Measurements from ENCODE around the gene WNT2.

WNT2 gene

GRCh38 chr7:117273325-117273724, 49.5 kb downstream of the WNT2 start:
- Histone ChIP-seq H3K9ac (ENCODE audit: low read length) (no peak overlapping the region), H3K4me1 (ENCODE audit: control insufficient read depth, insufficient read depth, low read length) (no peaks in the 10 kb centered on the region), H3K9me3 (ENCODE audit: control insufficient read depth, low read length) (no peaks in the 10 kb centered on the region)

GRCh38 chr7:117272017-117272759, 50.7 kb downstream of the WNT2 start:
- H3K36me3 ChIP-seq (ENCODE audit: control insufficient read depth, insufficient read depth, low read length) = no peaks in the 10 kb centered on the region
- H3K9ac ChIP-seq (ENCODE audit: low read length) = no peak overlapping the region
- H3K27me3 ChIP-seq (ENCODE audit: control insufficient read depth, insufficient read depth, low read length) = no peaks in the 10 kb centered on the region
- H3K4me3 ChIP-seq (ENCODE audit: low read length) = no peak overlapping the region
- no peaks in the 10 kb centered on the region for H3K4me1 ChIP-seq (ENCODE audit: control insufficient read depth, insufficient read depth, low read length)
- no peaks in the 10 kb centered on the region for H3K9me3 ChIP-seq (ENCODE audit: control insufficient read depth, low read length)

More at GRCh38 chr7:117273325-117273724, 49.5 kb downstream of the WNT2 start:
- Histone ChIP-seq H3K4me3 (ENCODE audit: low read length) (no peak overlapping the region), H3K27me3 (ENCODE audit: control insufficient read depth, insufficient read depth, low read length) (no peaks in the 10 kb centered on the region), H3K36me3 (ENCODE audit: control insufficient read depth, insufficient read depth, low read length) (no peaks in the 10 kb centered on the region)

GRCh38 chr7:117271566-117271965, 51.3 kb downstream of the WNT2 start:
- H3K27me3 ChIP-seq (ENCODE audit: control insufficient read depth, insufficient read depth, low read length) = no peaks in the 10 kb centered on the region
- H3K36me3 ChIP-seq (ENCODE audit: control insufficient read depth, insufficient read depth, low read length) = no peaks in the 10 kb centered on the region
- H3K4me1 ChIP-seq (ENCODE audit: control insufficient read depth, insufficient read depth, low read length) = no peaks in the 10 kb centered on the region
- H3K9me3 ChIP-seq (ENCODE audit: control insufficient read depth, low read length) = no peaks in the 10 kb centered on the region
- H3K9ac ChIP-seq (ENCODE audit: low read length) = no peak overlapping the region
- H3K4me3 ChIP-seq (ENCODE audit: low read length) = no peak overlapping the region

- Histone ChIP-seq H3K27me3 (ENCODE audit: control insufficient read depth, insufficient read depth, low read length) (no peaks in the 10 kb centered on the region), H3K36me3 (ENCODE audit: control insufficient read depth, insufficient read depth, low read length) (no peaks in the 10 kb centered on the region), H3K9ac (ENCODE audit: low read length) (no peak overlapping the region), H3K4me3 (ENCODE audit: low read length) (no peak overlapping the region), H3K9me3 (ENCODE audit: control insufficient read depth, low read length) (no peaks in the 10 kb centered on the region), H3K4me1 (ENCODE audit: control insufficient read depth, insufficient read depth, low read length) (no peaks in the 10 kb centered on the region)
These were observed 52.5 kb downstream of the WNT2 start for GRCh38 chr7:117270371-117270770.

- Histone ChIP-seq H3K9me3 (ENCODE audit: control insufficient read depth, low read length) (no peaks in the 10 kb centered on the region), H3K27me3 (ENCODE audit: control insufficient read depth, insufficient read depth, low read length) (no peaks in the 10 kb centered on the region), H3K4me3 (ENCODE audit: low read length) (no peak overlapping the region)
These were observed 53.0 kb downstream of the WNT2 start for GRCh38 chr7:117269886-117270285.

GRCh38 chr7:117269417-117269816, 53.4 kb downstream of the WNT2 start:
- H3K27me3 ChIP-seq (ENCODE audit: control insufficient read depth, insufficient read depth, low read length) = no peaks in the 10 kb centered on the region
- H3K4me1 ChIP-seq (ENCODE audit: control insufficient read depth, insufficient read depth, low read length) = no peaks in the 10 kb centered on the region
- H3K4me3 ChIP-seq (ENCODE audit: low read length) = no peak overlapping the region
- no peak overlapping the region for H3K9ac ChIP-seq (ENCODE audit: low read length)
- H3K9me3 ChIP-seq (ENCODE audit: control insufficient read depth, low read length) = no peaks in the 10 kb centered on the region
- H3K36me3 ChIP-seq (ENCODE audit: control insufficient read depth, insufficient read depth, low read length) = no peaks in the 10 kb centered on the region

More at GRCh38 chr7:117269886-117270285, 53.0 kb downstream of the WNT2 start:
- H3K9ac ChIP-seq (ENCODE audit: low read length) = no peak overlapping the region
- no peaks in the 10 kb centered on the region for H3K36me3 ChIP-seq (ENCODE audit: control insufficient read depth, insufficient read depth, low read length)
- no peaks in the 10 kb centered on the region for H3K4me1 ChIP-seq (ENCODE audit: control insufficient read depth, insufficient read depth, low read length)

- H3K9me3 ChIP-seq (ENCODE audit: control insufficient read depth, low read length) = no peaks in the 10 kb centered on the region
- no peaks in the 10 kb centered on the region for H3K36me3 ChIP-seq (ENCODE audit: control insufficient read depth, insufficient read depth, low read length)
- no peaks in the 10 kb centered on the region for H3K27me3 ChIP-seq (ENCODE audit: control insufficient read depth, insufficient read depth, low read length)
- no peak overlapping the region for H3K4me3 ChIP-seq (ENCODE audit: low read length)
- H3K4me1 ChIP-seq (ENCODE audit: control insufficient read depth, insufficient read depth, low read length) = no peaks in the 10 kb centered on the region
- no peak overlapping the region for H3K9ac ChIP-seq (ENCODE audit: low read length)
These were observed 58.1 kb downstream of the WNT2 start for GRCh38 chr7:117264716-117265115.

- H3K9ac ChIP-seq (ENCODE audit: low read length) = no peak overlapping the region
- H3K4me1 ChIP-seq (ENCODE audit: control insufficient read depth, insufficient read depth, low read length) = no peaks in the 10 kb centered on the region
- no peaks in the 10 kb centered on the region for H3K9me3 ChIP-seq (ENCODE audit: control insufficient read depth, low read length)
- no peaks in the 10 kb centered on the region for H3K36me3 ChIP-seq (ENCODE audit: control insufficient read depth, insufficient read depth, low read length)
- no peaks in the 10 kb centered on the region for H3K27me3 ChIP-seq (ENCODE audit: control insufficient read depth, insufficient read depth, low read length)
- H3K4me3 ChIP-seq (ENCODE audit: low read length) = no peak overlapping the region
These were observed 60.3 kb downstream of the WNT2 start for GRCh38 chr7:117262546-117262945.

GRCh38 chr7:117259615-117260014, 63.2 kb downstream of the WNT2 start:
- no peak overlapping the region for H3K4me3 ChIP-seq (ENCODE audit: low read length)
- H3K36me3 ChIP-seq (ENCODE audit: control insufficient read depth, insufficient read depth, low read length) = no peaks in the 10 kb centered on the region
- H3K9me3 ChIP-seq (ENCODE audit: control insufficient read depth, low read length) = no peaks in the 10 kb centered on the region

GRCh38 chr7:117251687-117252086, 71.2 kb downstream of the WNT2 start:
- Histone ChIP-seq H3K27me3 (ENCODE audit: control insufficient read depth, insufficient read depth, low read length) (no peaks in the 10 kb centered on the region), H3K36me3 (ENCODE audit: control insufficient read depth, insufficient read depth, low read length) (no peaks in the 10 kb centered on the region), H3K4me1 (ENCODE audit: control insufficient read depth, insufficient read depth, low read length) (no peaks in the 10 kb centered on the region), H3K9me3 (ENCODE audit: control insufficient read depth, low read length) (no peaks in the 10 kb centered on the region), H3K9ac (ENCODE audit: low read length) (no peak overlapping the region), H3K4me3 (ENCODE audit: low read length) (no peak overlapping the region)

More at GRCh38 chr7:117259615-117260014, 63.2 kb downstream of the WNT2 start:
- Histone ChIP-seq H3K27me3 (ENCODE audit: control insufficient read depth, insufficient read depth, low read length) (no peaks in the 10 kb centered on the region), H3K9ac (ENCODE audit: low read length) (no peak overlapping the region), H3K4me1 (ENCODE audit: control insufficient read depth, insufficient read depth, low read length) (no peaks in the 10 kb centered on the region)

GRCh38 chr7:117250801-117251200, 72.1 kb downstream of the WNT2 start:
- Histone ChIP-seq H3K36me3 (ENCODE audit: control insufficient read depth, insufficient read depth, low read length) (no peaks in the 10 kb centered on the region), H3K9ac (ENCODE audit: low read length) (no peak overlapping the region), H3K4me1 (ENCODE audit: control insufficient read depth, insufficient read depth, low read length) (no peaks in the 10 kb centered on the region), H3K4me3 (ENCODE audit: low read length) (no peak overlapping the region), H3K9me3 (ENCODE audit: control insufficient read depth, low read length) (no peaks in the 10 kb centered on the region), H3K27me3 (ENCODE audit: control insufficient read depth, insufficient read depth, low read length) (no peaks in the 10 kb centered on the region)

- Histone ChIP-seq H3K36me3 (ENCODE audit: control insufficient read depth, insufficient read depth, low read length) (no peaks in the 10 kb centered on the region), H3K9ac (ENCODE audit: low read length) (no peak overlapping the region), H3K9me3 (ENCODE audit: control insufficient read depth, low read length) (no peaks in the 10 kb centered on the region), H3K4me1 (ENCODE audit: control insufficient read depth, insufficient read depth, low read length) (no peaks in the 10 kb centered on the region), H3K4me3 (ENCODE audit: low read length) (no peak overlapping the region), H3K27me3 (ENCODE audit: control insufficient read depth, insufficient read depth, low read length) (no peaks in the 10 kb centered on the region)
These were observed 72.6 kb downstream of the WNT2 start for GRCh38 chr7:117250245-117250644.

GRCh38 chr7:117249696-117250095, 73.2 kb downstream of the WNT2 start:
- Histone ChIP-seq H3K27me3 (ENCODE audit: control insufficient read depth, insufficient read depth, low read length) (no peaks in the 10 kb centered on the region), H3K4me3 (ENCODE audit: low read length) (no peak overlapping the region), H3K36me3 (ENCODE audit: control insufficient read depth, insufficient read depth, low read length) (no peaks in the 10 kb centered on the region), H3K9me3 (ENCODE audit: control insufficient read depth, low read length) (no peaks in the 10 kb centered on the region), H3K9ac (ENCODE audit: low read length) (no peak overlapping the region), H3K4me1 (ENCODE audit: control insufficient read depth, insufficient read depth, low read length) (no peaks in the 10 kb centered on the region)

All from mucosa of stomach (tissue), 1 donor.